ENCODE results near the gene EML4.

GRCh38 chr2:42184346-42184745, 15.2 kb downstream of the EML4 start:
- no peak for TF ChIP-seq CTCF (conservative IDR thresholded peaks at IDR 0.05)
- no peak for TF ChIP-seq ZFX (IDR thresholded peaks at IDR 0.05)
